HEK293T (cell line): ENCODE data around the gene ABHD12B.

Experiments used
- ELF4 ChIP-seq: fragments of 450-650 bp; IDR thresholded peaks from 2 replicates; pipeline ENCODE4 v1.6.1; 2017; ENCODE audit warnings: antibody characterized with exemption
- FOXK2 ChIP-seq: fragments of 450-650 bp; IDR thresholded peaks from 2 replicates; pipeline ENCODE4 v1.6.1; 2016; ENCODE audit warnings: mild to moderate bottlenecking
- SP1 ChIP-seq: fragments of 450-650 bp; IDR thresholded peaks from 2 replicates; pipeline ENCODE4 v1.6.1; 2017
- TARDBP ChIP-seq: fragments of 450-650 bp; IDR thresholded peaks from 2 replicates; pipeline ENCODE4 v1.6.1; 2016
- ZNF384 ChIP-seq: fragments of 450-650 bp; IDR thresholded peaks from 2 replicates; pipeline ENCODE4 v1.6.1; 2016
- TF ChIP-seq, protein P1 (sequence below): fragments of 450-650 bp; IDR thresholded peaks from 2 replicates; pipeline ENCODE4 v1.6.1; 2016

DNA sequence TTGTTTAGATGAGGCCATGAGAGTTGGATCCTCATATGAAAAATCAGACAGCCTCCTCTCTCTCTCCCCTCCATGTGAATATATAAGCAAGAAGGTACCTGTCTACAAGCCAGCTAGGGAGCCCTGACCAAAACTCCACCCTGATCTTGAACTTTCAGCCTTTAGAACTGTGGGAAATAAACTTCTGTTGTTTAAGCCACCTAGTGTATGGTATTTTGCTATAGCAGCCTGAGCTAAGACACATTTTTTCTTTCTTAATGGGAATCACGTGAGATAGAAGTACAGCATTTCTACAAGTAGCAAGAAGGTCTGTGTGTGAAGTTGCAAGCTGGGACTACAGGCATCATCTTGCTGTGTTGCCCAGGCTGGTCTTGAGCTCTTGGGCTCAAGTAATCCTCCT is 16.3 kb upstream of the ABHD12B start:
- TF ChIP-seq TARDBP (no peak), ELF4 (no peak), FOXK2 (no peak), ZNF384 (no peak), SP1 (no peak)
- TF ChIP-seq, protein P1, sequence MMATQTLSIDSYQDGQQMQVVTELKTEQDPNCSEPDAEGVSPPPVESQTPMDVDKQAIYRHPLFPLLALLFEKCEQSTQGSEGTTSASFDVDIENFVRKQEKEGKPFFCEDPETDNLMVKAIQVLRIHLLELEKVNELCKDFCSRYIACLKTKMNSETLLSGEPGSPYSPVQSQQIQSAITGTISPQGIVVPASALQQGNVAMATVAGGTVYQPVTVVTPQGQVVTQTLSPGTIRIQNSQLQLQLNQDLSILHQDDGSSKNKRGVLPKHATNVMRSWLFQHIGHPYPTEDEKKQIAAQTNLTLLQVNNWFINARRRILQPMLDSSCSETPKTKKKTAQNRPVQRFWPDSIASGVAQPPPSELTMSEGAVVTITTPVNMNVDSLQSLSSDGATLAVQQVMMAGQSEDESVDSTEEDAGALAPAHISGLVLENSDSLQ, result no peak
